HepG2 (cell line): Measurements from ENCODE around the gene ZNF683. TPM values are rescaled to one million over a fixed set of nuclear protein-coding genes. Genes with fewer than 3 reads are reported as not detected.

ENCODE experiments used
- MIER3 ChIP-seq: IDR thresholded peaks from 2 replicates; pipeline ENCODE4 v1.6.1; 2016; ENCODE audit warnings: missing compliant biosample characterization, borderline replicate concordance
- MXD3 ChIP-seq: IDR thresholded peaks from 2 replicates; pipeline ENCODE4 v1.6.1; 2016; ENCODE audit warnings: mild to moderate bottlenecking, missing biosample characterization, missing genetic modification reagents
- PHF8 ChIP-seq: sonication (generic); formaldehyde crosslinking; IDR thresholded peaks from 2 replicates; pipeline ENCODE4 v1.5.0; 2020; ENCODE audit warnings: missing genetic modification reagents
- SIN3B ChIP-seq: fragments of 150-350 bp; IDR thresholded peaks from 2 replicates; pipeline ENCODE4 v1.6.1; 2014; ENCODE audit warnings: low read length
- UBTF ChIP-seq: sonication (generic); formaldehyde crosslinking; IDR thresholded peaks from 2 replicates; pipeline ENCODE4 v1.4.0; 2020; ENCODE audit warnings: mild to moderate bottlenecking, missing genetic modification reagents
- ZNF232 ChIP-seq: sonication (generic); formaldehyde crosslinking; IDR thresholded peaks from 2 replicates; pipeline ENCODE4 v1.4.0; 2020; ENCODE audit warnings: missing genetic modification reagents, borderline replicate concordance
- polyA plus RNA-seq, 8 experiments: library from polyadenylated mRNA; depleted of rRNA in 3 of 8; stranded (reverse) in 7 of 8; unstranded in 1 of 8; fragments of >200 nt; fragmentation: Illumina TruSeq in 4 of 8; extraction: Trizol in 4 of 8; gene quantifications; 2 replicates each; pipeline versions ENCODE4 v1.2.1 to v1.2.3, GENCODE V29; 2011 to 2016; ENCODE audit warnings: low read depth in 4 of 8, missing spikeins in 1 of 8, mixed read lengths in 1 of 8; ENCODE audit not compliant: insufficient read depth in 1 of 8
- total RNA-seq, 5 experiments: library from RNA; depleted of rRNA; stranded (reverse); fragments of >200 nt; fragmentation: Illumina TruSeq; extraction: Trizol; gene quantifications; 2 replicates each; pipeline ENCODE4 v1.2.3, GENCODE V29; 2016; ENCODE audit warnings: low read depth in 1 of 5
- TF ChIP-seq, protein P1 (sequence below): sonication (generic); formaldehyde crosslinking; IDR thresholded peaks from 2 replicates; pipeline ENCODE4 v1.4.0; 2020; ENCODE audit warnings: mild to moderate bottlenecking, missing genetic modification reagents
- TF ChIP-seq, protein P2 (sequence below): sonication (generic); formaldehyde crosslinking; IDR thresholded peaks from 2 replicates; pipeline ENCODE4 v1.4.0; 2020; ENCODE audit warnings: missing genetic modification reagents

ZNF683 gene
- total and polyA plus RNA-seq, 2 of the 13 experiments (the other 11 are each of a cell fraction or from before 2014, with no cell fraction given) = not detected

GRCh38 chr1:26358411-26359384, 13.9 kb downstream of the ZNF683 start (continued):
- TF ChIP-seq, protein P1, sequence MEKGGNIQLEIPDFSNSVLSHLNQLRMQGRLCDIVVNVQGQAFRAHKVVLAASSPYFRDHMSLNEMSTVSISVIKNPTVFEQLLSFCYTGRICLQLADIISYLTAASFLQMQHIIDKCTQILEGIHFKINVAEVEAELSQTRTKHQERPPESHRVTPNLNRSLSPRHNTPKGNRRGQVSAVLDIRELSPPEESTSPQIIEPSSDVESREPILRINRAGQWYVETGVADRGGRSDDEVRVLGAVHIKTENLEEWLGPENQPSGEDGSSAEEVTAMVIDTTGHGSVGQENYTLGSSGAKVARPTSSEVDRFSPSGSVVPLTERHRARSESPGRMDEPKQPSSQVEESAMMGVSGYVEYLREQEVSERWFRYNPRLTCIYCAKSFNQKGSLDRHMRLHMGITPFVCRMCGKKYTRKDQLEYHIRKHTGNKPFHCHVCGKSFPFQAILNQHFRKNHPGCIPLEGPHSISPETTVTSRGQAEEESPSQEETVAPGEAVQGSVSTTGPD (CRISPR knock-in tag) = no peak
- peak; percentile 29; the same call in 1 of the 2 replicates for TF ChIP-seq PHF8 (CRISPR knock-in tag)
- TF ChIP-seq MXD3 = no peak
- TF ChIP-seq UBTF (CRISPR knock-in tag) = peak; percentile 34; the same call in 1 of the 2 replicates
- no peak for TF ChIP-seq SIN3B
- TF ChIP-seq MIER3 = no peak
- no peak for TF ChIP-seq ZNF232 (CRISPR knock-in tag)
- TF ChIP-seq, protein P2, sequence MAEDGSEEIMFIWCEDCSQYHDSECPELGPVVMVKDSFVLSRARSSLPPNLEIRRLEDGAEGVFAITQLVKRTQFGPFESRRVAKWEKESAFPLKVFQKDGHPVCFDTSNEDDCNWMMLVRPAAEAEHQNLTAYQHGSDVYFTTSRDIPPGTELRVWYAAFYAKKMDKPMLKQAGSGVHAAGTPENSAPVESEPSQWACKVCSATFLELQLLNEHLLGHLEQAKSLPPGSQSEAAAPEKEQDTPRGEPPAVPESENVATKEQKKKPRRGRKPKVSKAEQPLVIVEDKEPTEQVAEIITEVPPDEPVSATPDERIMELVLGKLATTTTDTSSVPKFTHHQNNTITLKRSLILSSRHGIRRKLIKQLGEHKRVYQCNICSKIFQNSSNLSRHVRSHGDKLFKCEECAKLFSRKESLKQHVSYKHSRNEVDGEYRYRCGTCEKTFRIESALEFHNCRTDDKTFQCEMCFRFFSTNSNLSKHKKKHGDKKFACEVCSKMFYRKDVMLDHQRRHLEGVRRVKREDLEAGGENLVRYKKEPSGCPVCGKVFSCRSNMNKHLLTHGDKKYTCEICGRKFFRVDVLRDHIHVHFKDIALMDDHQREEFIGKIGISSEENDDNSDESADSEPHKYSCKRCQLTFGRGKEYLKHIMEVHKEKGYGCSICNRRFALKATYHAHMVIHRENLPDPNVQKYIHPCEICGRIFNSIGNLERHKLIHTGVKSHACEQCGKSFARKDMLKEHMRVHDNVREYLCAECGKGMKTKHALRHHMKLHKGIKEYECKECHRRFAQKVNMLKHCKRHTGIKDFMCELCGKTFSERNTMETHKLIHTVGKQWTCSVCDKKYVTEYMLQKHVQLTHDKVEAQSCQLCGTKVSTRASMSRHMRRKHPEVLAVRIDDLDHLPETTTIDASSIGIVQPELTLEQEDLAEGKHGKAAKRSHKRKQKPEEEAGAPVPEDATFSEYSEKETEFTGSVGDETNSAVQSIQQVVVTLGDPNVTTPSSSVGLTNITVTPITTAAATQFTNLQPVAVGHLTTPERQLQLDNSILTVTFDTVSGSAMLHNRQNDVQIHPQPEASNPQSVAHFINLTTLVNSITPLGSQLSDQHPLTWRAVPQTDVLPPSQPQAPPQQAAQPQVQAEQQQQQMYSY (CRISPR knock-in tag) = no peak
